Measurements from ENCODE around the gene MAL. TPM values are rescaled to one million over a fixed set of nuclear protein-coding genes. Genes with fewer than 3 reads are reported as not detected.

MAL gene
- total and polyA plus RNA-seq, 2 of the 4 experiments (the other 2 are of a cell fraction) = not detected

DNA sequence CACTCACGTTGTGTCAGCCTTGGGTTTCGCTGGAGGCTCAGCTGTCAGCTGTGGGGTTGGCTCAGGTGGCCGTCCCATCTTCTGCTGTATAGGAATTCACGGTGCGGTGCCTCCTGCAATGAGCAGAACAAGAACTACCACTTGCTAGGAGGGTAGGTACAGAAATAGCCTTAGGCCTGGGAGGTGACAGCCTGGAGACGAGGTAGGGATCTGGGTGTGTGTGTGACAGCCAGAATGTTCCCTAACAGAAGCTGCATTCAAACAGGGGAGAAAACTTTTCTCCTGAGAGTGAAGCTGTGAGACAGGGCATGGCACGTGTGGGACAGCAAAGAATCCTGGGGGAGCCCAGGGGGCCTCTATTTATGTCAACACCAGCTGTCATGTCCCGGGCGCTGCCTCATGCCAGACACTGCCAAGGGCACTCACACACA is 8.4 kb upstream of the MAL start:
- Histone ChIP-seq H2BK120ac (ENCODE audit: low read depth, low read length) (no peak overlapping the region), H3K4me1 (ENCODE audit: control insufficient read depth, insufficient read depth, low read length) (no peaks in the 10 kb centered on the region), H4K91ac (ENCODE audit: insufficient read depth, low read depth, low read length) (no peak overlapping the region), H2AK9ac (replicated peaks; ENCODE audit: low read depth, low read length, poor library complexity) (no peak overlapping the region), H3K4me3 (ENCODE audit: insufficient read depth, low read depth, low read length) (no peak overlapping the region), H3K9me3 (ENCODE audit: control insufficient read depth, insufficient read depth, low read length) (no peaks in the 10 kb centered on the region), H3K56ac (ENCODE audit: extremely low read depth, insufficient read depth, low read length) (no peak overlapping the region), H2BK20ac (ENCODE audit: low read depth, low read length) (no peak overlapping the region), H2BK5ac (ENCODE audit: low read depth, low read length, poor library complexity, severe bottlenecking) (no peak overlapping the region), H3K23ac (ENCODE audit: low read depth, low read length) (no peak overlapping the region), H4K8ac (ENCODE audit: low read depth in 2 of 2, low read length in 2 of 2) (no peak overlapping the region), H3K4ac (ENCODE audit: low read depth, low read length) (no peak overlapping the region), H3K36me3 (ENCODE audit: control insufficient read depth, insufficient read depth, low read length) (no peaks in the 10 kb centered on the region), H3K9ac (ENCODE audit: low read depth, low read length) (no peak overlapping the region), H4K20me1 (ENCODE audit: insufficient read depth, low read length) (no peaks in the 10 kb centered on the region), H2AK5ac (ENCODE audit: low read depth, low read length) (no peak overlapping the region), H4K5ac (ENCODE audit: low read depth, low read length) (no peak overlapping the region), H3K4me2 (ENCODE audit: low read depth, low read length) (no peak overlapping the region), H2BK15ac (ENCODE audit: low read depth, low read length) (no peak overlapping the region), H3K18ac (ENCODE audit: low read depth, low read length) (no peak overlapping the region), H3K27me3 (ENCODE audit: control insufficient read depth, insufficient read depth, low read length) (peaks cover 49% of the 10 kb centered on the region; the same call in 1 of the 2 replicates), H3K14ac (replicated peaks; ENCODE audit: low read depth, low read length) (no peak overlapping the region), H3K9me1 (ENCODE audit: insufficient read depth, low read length) (no peaks in the 10 kb centered on the region), H3K79me1 (ENCODE audit: low read depth in 1 of 2, low read length in 2 of 2) (no peaks in the 10 kb centered on the region), H3K27ac (ENCODE audit: insufficient read depth, low read length) (no peak overlapping the region), H2AFZ (replicated peaks; ENCODE audit: low read length, poor library complexity) (no peak overlapping the region)
- DNase-seq (no peak), ATAC-seq (ENCODE audit: low read depth) (no peak)
- POLR2A ChIA-PET (ENCODE audit: unreplicated experiment) = no interaction called here
- CTCF ChIA-PET = no interaction called here
- TF ChIP-seq CHD1 (IDR thresholded peaks at IDR 0.05; ENCODE audit: low read depth, low read length) (no peak), POLR2A (IDR thresholded peaks at IDR 0.05; ENCODE audit: low read depth, low read length) (no peak), CEBPB (IDR thresholded peaks at IDR 0.05; ENCODE audit: low read depth, low read length) (no peak), SMC3 (IDR thresholded peaks at IDR 0.05; ENCODE audit: low read depth, low read length) (no peak), RAD21 (IDR thresholded peaks at IDR 0.05; ENCODE audit: low read length) (no peak), RCOR1 (IDR thresholded peaks at IDR 0.05; ENCODE audit: insufficient replicate concordance, low read length) (no peak), FOS (IDR thresholded peaks at IDR 0.05; ENCODE audit: low read depth, low read length) (no peak), BHLHE40 (IDR thresholded peaks at IDR 0.05; ENCODE audit: low read depth, low read length) (no peak), MXI1 (IDR thresholded peaks at IDR 0.05; ENCODE audit: borderline replicate concordance, low read depth, low read length) (no peak)
- TF ChIP-seq, protein P1, sequence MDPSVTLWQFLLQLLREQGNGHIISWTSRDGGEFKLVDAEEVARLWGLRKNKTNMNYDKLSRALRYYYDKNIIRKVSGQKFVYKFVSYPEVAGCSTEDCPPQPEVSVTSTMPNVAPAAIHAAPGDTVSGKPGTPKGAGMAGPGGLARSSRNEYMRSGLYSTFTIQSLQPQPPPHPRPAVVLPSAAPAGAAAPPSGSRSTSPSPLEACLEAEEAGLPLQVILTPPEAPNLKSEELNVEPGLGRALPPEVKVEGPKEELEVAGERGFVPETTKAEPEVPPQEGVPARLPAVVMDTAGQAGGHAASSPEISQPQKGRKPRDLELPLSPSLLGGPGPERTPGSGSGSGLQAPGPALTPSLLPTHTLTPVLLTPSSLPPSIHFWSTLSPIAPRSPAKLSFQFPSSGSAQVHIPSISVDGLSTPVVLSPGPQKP (IDR thresholded peaks at IDR 0.05; ENCODE audit: borderline replicate concordance, low read depth, low read length) = no peak
- dilution Hi-C loops (cut with HindIII; ENCODE audit: low sequenced_read_pairs, unreplicated experiment) (no loop called here), intact Hi-C loops (cut with micrococcal nuclease) (no loop called here), in situ Hi-C loops (cut with MboI; ENCODE audit: low sequenced_read_pairs) (no loop called here)
- WGBS, 2 experiments (ENCODE audit: extremely low coverage in 2 of 2, insufficient read length in 1 of 2) = 80% methylated on average over 2 of the region's 9 CpGs; no CpG with 5 or more reads in 1 of the 2 experiments
- no TSS peak for BruUV-seq (replicated peaks)

Measured in IMR-90 (cell line).